Measurements from ENCODE around the gene RAE1.

Gene RAE1

GRCh38 chr20:57372581-57373350 is 21.7 kb downstream of the RAE1 start:
- no peak for DNase-seq

GRCh38 chr20:57374343-57374930 is 23.4 kb downstream of the RAE1 start:
- DNase-seq: no peak

- DNase-seq: no peak
These were observed 24.0 kb downstream of the RAE1 start for GRCh38 chr20:57374931-57375651.

GRCh38 chr20:57375652-57376230 is 24.7 kb downstream of the RAE1 start:
- no peak for DNase-seq

- no peak for DNase-seq
These were observed 26.3 kb downstream of the RAE1 start for GRCh38 chr20:57377350-57377749.

- no peak for DNase-seq
These were observed 27.1 kb downstream of the RAE1 start for GRCh38 chr20:57378107-57378506.

- no peak for DNase-seq
These were observed 27.7 kb downstream of the RAE1 start for GRCh38 chr20:57378646-57379262.

GRCh38 chr20:57379263-57379647 is 28.2 kb downstream of the RAE1 start:
- DNase-seq: no peak

- DNase-seq: no peak
These were observed 29.2 kb downstream of the RAE1 start for GRCh38 chr20:57380081-57380750.

GRCh38 chr20:57381596-57382503 is 30.8 kb downstream of the RAE1 start:
- peak; percentile 46 to 55 for DNase-seq

GRCh38 chr20:57382516-57382915 is 31.5 kb downstream of the RAE1 start:
- DNase-seq: no peak

- peak in 1 of 2 experiments; percentile 8 for DNase-seq
These were observed 32.6 kb downstream of the RAE1 start for GRCh38 chr20:57383447-57384347.

- no peak for DNase-seq
These were observed 33.4 kb downstream of the RAE1 start for GRCh38 chr20:57384486-57384885.

- DNase-seq: no peak
These were observed 34.1 kb downstream of the RAE1 start for GRCh38 chr20:57384953-57385761.

GRCh38 chr20:57385940-57386339 is 34.9 kb downstream of the RAE1 start:
- no peak for DNase-seq

- no peak for DNase-seq
These were observed 35.7 kb downstream of the RAE1 start for GRCh38 chr20:57386762-57387161.

- DNase-seq: no peak
These were observed 36.4 kb downstream of the RAE1 start for GRCh38 chr20:57387463-57387862.

- no peak for DNase-seq
These were observed 36.9 kb downstream of the RAE1 start for GRCh38 chr20:57387945-57388371.

- DNase-seq: no peak
These were observed 38.1 kb downstream of the RAE1 start for GRCh38 chr20:57388953-57389694.
